WTC11 (cell line): ENCODE results near the gene SLC5A9. TPM values are rescaled to one million over a fixed set of nuclear protein-coding genes. Genes with fewer than 3 reads are reported as not detected.

Experiments used
- ATAC-seq: fragments of 200-7000 bp; cut with Tn5 transposase; 2 replicates; pipeline ENCODE4 v1.10.0; 2021; ENCODE audit warnings: mild to moderate bottlenecking, moderate library complexity
- CTCF ChIA-PET: fragments of 300-600 bp; sonication (Branson Sonifier 250); formaldehyde crosslinking; loops from one replicate; lab custom pipeline; 2021; ENCODE audit warnings: antibody characterized with exemption; lab: Charles Lee
- POLR2A ChIA-PET: fragments of 350-600 bp; sonication (Branson Sonifier 250); formaldehyde crosslinking; loops from one replicate; lab custom pipeline; 2021; ENCODE audit warnings: antibody characterized with exemption; lab: Charles Lee
- DNase-seq: peaks from one replicate; pipeline ENCODE4 v3.0.0; 2021; ENCODE audit warnings: low spot score
- H3K27ac Mint-ChIP-seq: 2 replicates; pipeline ENCODE4 v1.8.0; 2021; ENCODE audit warnings: mixed read lengths
- H3K27me3 Mint-ChIP-seq: 2 replicates; pipeline ENCODE4 v1.8.0; 2021; ENCODE audit warnings: low read depth, mild to moderate bottlenecking, moderate library complexity, mixed read lengths
- H3K36me3 Mint-ChIP-seq: 2 replicates; pipeline ENCODE4 v1.8.0; 2021; ENCODE audit warnings: mixed read lengths
- H3K4me1 Mint-ChIP-seq: 2 replicates; pipeline ENCODE4 v1.8.0; 2022; ENCODE audit warnings: mixed read lengths
- H3K4me3 Mint-ChIP-seq: 2 replicates; pipeline ENCODE4 v1.8.0; 2021; ENCODE audit warnings: mild to moderate bottlenecking, moderate library complexity, mixed read lengths
- H3K9me3 Mint-ChIP-seq: 2 replicates; pipeline ENCODE4 v1.8.0; 2021; ENCODE audit warnings: mixed read lengths
- ARID4B ChIP-seq: sonication (generic); formaldehyde crosslinking; IDR thresholded peaks from 2 replicates; pipeline ENCODE4 v1.8.0; 2023; ENCODE audit warnings: missing genetic modification reagents, mild to moderate bottlenecking, borderline replicate concordance
- ETV6 ChIP-seq: sonication (generic); formaldehyde crosslinking; IDR thresholded peaks from 2 replicates; pipeline ENCODE4 v1.8.1; 2022; ENCODE audit warnings: mild to moderate bottlenecking, missing genetic modification reagents
- HMGA2 ChIP-seq: fragments of 250-450 bp; sonication (Bioruptor Pico); IDR thresholded peaks from 2 replicates; pipeline ENCODE4 v1.4.0; 2021; ENCODE audit warnings: mild to moderate bottlenecking, moderate library complexity
- KAT7 ChIP-seq: sonication (generic); formaldehyde crosslinking; IDR thresholded peaks from 2 replicates; pipeline ENCODE4 v1.8.1; 2023; ENCODE audit warnings: missing genetic modification reagents, mild to moderate bottlenecking, borderline replicate concordance
- MYBL2 ChIP-seq: sonication (generic); formaldehyde crosslinking; IDR thresholded peaks from 2 replicates; pipeline ENCODE4 v1.8.1; 2023; ENCODE audit warnings: mild to moderate bottlenecking, moderate library complexity, missing genetic modification reagents
- NFYB ChIP-seq: sonication (generic); formaldehyde crosslinking; conservative IDR thresholded peaks from 2 replicates; pipeline ENCODE4 v1.8.0; 2022; ENCODE audit warnings: low read depth, missing genetic modification reagents
- NR3C1 ChIP-seq: sonication (generic); formaldehyde crosslinking; conservative IDR thresholded peaks from 2 replicates; pipeline ENCODE4 v1.8.1; 2023; ENCODE audit warnings: low read depth, mild to moderate bottlenecking, missing genetic modification reagents
- PREB ChIP-seq: sonication (generic); formaldehyde crosslinking; IDR thresholded peaks from 2 replicates; pipeline ENCODE4 v1.8.1; 2022; ENCODE audit warnings: mild to moderate bottlenecking, missing genetic modification reagents, moderate library complexity, borderline replicate concordance
- PRRX2 ChIP-seq: fragments of 250-450 bp; sonication (Bioruptor Pico); IDR thresholded peaks from 2 replicates; pipeline ENCODE4 v1.8.0; 2021; ENCODE audit warnings: mild to moderate bottlenecking
- ZNF219 ChIP-seq: sonication (generic); formaldehyde crosslinking; IDR thresholded peaks from 2 replicates; pipeline ENCODE4 v1.8.0; 2023; ENCODE audit warnings: missing genetic modification reagents, mild to moderate bottlenecking, borderline replicate concordance
- ZNF396 ChIP-seq: fragments of 250-450 bp; sonication (Bioruptor Pico); IDR thresholded peaks from 2 replicates; pipeline ENCODE4 v1.8.0; 2021; ENCODE audit warnings: mild to moderate bottlenecking, moderate library complexity, borderline replicate concordance
- ZNF423 ChIP-seq: fragments of 250-450 bp; sonication (Bioruptor Pico); IDR thresholded peaks from 2 replicates; pipeline ENCODE4 v2.1.2; 2022; ENCODE audit warnings: mild to moderate bottlenecking, moderate library complexity
- total RNA-seq: library from RNA; stranded (reverse); gene quantifications from 3 replicates; pipeline ENCODE4 v1.2.3, GENCODE V29; 2021
- TF ChIP-seq, protein P1 (sequence below): fragments of 250-450 bp; sonication (Bioruptor Pico); conservative IDR thresholded peaks from 2 replicates; pipeline ENCODE4 v1.9.0; 2021; ENCODE audit warnings: mild to moderate bottlenecking
- TF ChIP-seq, protein P2 (sequence below): fragments of 250-450 bp; sonication (Bioruptor Pico); IDR thresholded peaks from 2 replicates; pipeline ENCODE4 v1.9.0; 2021; ENCODE audit warnings: mild to moderate bottlenecking, borderline replicate concordance
- TF ChIP-seq, protein P3 (sequence below): fragments of 250-450 bp; sonication (Bioruptor Pico); IDR thresholded peaks from 2 replicates; pipeline ENCODE4 v1.8.0; 2021; ENCODE audit warnings: mild to moderate bottlenecking
- TF ChIP-seq, protein P4 (sequence below): sonication (generic); formaldehyde crosslinking; IDR thresholded peaks from 2 replicates; pipeline ENCODE4 v1.8.1; 2022; ENCODE audit warnings: low read depth, missing genetic modification reagents, borderline replicate concordance
- TF ChIP-seq, protein P5 (sequence below): sonication (generic); formaldehyde crosslinking; IDR thresholded peaks from 2 replicates; pipeline ENCODE4 v1.8.0; 2022; ENCODE audit warnings: mild to moderate bottlenecking, missing genetic modification reagents

SLC5A9 gene
- total RNA-seq, 1 experiment from 2014 or later: 0.22 TPM

- no peak for ATAC-seq
- H3K27me3 Mint-ChIP-seq: no peaks in the 10 kb centered on the region; the same call in 1 of the 2 replicates
- H3K4me3 Mint-ChIP-seq: no peak overlapping the region
- POLR2A ChIA-PET: no interaction called here
- no peaks in the 10 kb centered on the region for H3K36me3 Mint-ChIP-seq
- DNase-seq: no peak
- H3K4me1 Mint-ChIP-seq: peaks cover 8% of the 10 kb centered on the region
- no peak for TF ChIP-seq PRRX2 (CRISPR knock-in tag)
- no peak for TF ChIP-seq ARID4B (CRISPR knock-in tag)
- no peak for TF ChIP-seq PREB (CRISPR knock-in tag)
- TF ChIP-seq, protein P1, sequence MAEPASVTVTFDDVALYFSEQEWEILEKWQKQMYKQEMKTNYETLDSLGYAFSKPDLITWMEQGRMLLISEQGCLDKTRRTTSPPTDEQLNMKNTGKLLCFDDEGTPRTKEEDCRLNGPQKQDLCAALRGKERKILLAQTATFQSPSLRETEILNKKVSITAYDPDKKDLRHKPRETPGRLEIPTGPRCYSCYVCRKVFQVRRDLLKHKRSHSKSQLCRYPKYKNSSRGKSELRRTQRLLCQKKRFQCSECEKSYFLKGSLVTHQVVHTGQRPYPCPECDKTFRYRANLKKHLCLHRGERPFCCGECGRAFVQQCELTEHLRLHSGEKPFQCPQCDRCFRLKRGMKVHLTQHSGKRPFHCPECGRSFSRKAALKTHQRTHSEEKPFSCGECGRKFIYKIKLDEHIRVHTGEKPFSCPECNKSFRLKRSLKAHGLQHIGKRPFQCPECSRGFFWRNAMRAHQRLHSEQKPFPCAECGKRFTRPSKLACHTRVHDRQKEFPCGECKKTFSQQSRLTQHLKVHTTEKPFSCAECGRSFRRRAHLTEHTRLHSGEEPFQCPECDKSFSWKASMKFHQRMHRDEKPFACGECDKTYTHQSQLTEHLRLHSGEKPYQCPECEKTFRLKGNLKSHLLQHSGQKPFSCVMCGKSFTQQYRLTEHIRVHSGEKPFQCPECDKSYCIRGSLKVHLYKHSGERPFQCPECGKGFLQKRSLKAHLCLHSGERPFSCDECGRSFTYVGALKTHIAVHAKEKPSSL (CRISPR knock-in tag): no peak
- no peak for TF ChIP-seq NFYB
- TF ChIP-seq ZNF219 (CRISPR knock-in tag): no peak
- TF ChIP-seq, protein P2, sequence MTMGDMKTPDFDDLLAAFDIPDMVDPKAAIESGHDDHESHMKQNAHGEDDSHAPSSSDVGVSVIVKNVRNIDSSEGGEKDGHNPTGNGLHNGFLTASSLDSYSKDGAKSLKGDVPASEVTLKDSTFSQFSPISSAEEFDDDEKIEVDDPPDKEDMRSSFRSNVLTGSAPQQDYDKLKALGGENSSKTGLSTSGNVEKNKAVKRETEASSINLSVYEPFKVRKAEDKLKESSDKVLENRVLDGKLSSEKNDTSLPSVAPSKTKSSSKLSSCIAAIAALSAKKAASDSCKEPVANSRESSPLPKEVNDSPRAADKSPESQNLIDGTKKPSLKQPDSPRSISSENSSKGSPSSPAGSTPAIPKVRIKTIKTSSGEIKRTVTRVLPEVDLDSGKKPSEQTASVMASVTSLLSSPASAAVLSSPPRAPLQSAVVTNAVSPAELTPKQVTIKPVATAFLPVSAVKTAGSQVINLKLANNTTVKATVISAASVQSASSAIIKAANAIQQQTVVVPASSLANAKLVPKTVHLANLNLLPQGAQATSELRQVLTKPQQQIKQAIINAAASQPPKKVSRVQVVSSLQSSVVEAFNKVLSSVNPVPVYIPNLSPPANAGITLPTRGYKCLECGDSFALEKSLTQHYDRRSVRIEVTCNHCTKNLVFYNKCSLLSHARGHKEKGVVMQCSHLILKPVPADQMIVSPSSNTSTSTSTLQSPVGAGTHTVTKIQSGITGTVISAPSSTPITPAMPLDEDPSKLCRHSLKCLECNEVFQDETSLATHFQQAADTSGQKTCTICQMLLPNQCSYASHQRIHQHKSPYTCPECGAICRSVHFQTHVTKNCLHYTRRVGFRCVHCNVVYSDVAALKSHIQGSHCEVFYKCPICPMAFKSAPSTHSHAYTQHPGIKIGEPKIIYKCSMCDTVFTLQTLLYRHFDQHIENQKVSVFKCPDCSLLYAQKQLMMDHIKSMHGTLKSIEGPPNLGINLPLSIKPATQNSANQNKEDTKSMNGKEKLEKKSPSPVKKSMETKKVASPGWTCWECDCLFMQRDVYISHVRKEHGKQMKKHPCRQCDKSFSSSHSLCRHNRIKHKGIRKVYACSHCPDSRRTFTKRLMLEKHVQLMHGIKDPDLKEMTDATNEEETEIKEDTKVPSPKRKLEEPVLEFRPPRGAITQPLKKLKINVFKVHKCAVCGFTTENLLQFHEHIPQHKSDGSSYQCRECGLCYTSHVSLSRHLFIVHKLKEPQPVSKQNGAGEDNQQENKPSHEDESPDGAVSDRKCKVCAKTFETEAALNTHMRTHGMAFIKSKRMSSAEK (CRISPR knock-in tag): no peak
- no peak for TF ChIP-seq NR3C1
- TF ChIP-seq ZNF423 (CRISPR knock-in tag): no peak
- TF ChIP-seq, protein P3, sequence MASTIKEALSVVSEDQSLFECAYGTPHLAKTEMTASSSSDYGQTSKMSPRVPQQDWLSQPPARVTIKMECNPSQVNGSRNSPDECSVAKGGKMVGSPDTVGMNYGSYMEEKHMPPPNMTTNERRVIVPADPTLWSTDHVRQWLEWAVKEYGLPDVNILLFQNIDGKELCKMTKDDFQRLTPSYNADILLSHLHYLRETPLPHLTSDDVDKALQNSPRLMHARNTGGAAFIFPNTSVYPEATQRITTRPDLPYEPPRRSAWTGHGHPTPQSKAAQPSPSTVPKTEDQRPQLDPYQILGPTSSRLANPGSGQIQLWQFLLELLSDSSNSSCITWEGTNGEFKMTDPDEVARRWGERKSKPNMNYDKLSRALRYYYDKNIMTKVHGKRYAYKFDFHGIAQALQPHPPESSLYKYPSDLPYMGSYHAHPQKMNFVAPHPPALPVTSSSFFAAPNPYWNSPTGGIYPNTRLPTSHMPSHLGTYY (CRISPR knock-in tag): no peak
- no peaks in the 10 kb centered on the region for H3K9me3 Mint-ChIP-seq
- no peak overlapping the region for H3K27ac Mint-ChIP-seq
- CTCF ChIA-PET: interaction anchor here (1.0 to 2.0 kb wide), 5 partner anchors 12 to 280 kb away, joined by 3 to 10 read pairs (median 3); no protein-coding TSS in a partner anchor
Observed at GRCh38 chr1:48250572-48250971, 28.1 kb downstream of the SLC5A9 start.

GRCh38 chr1:48251323-48251722 lies 28.8 kb downstream of the SLC5A9 start:
- Mint-ChIP-seq H3K27ac (no peak overlapping the region), H3K9me3 (no peaks in the 10 kb centered on the region), H3K4me1 (peaks cover 8% of the 10 kb centered on the region), H3K27me3 (no peaks in the 10 kb centered on the region; the same call in 1 of the 2 replicates), H3K36me3 (no peaks in the 10 kb centered on the region), H3K4me3 (no peak overlapping the region)
- no peak for ATAC-seq
- CTCF ChIA-PET: interaction anchor here (1.1 to 2.0 kb wide), 2 partner anchors 246 to 279 kb away, joined by 4 to 10 read pairs; no protein-coding TSS in a partner anchor
- POLR2A ChIA-PET: no interaction called here
- no peak for DNase-seq
- TF ChIP-seq, protein P4, sequence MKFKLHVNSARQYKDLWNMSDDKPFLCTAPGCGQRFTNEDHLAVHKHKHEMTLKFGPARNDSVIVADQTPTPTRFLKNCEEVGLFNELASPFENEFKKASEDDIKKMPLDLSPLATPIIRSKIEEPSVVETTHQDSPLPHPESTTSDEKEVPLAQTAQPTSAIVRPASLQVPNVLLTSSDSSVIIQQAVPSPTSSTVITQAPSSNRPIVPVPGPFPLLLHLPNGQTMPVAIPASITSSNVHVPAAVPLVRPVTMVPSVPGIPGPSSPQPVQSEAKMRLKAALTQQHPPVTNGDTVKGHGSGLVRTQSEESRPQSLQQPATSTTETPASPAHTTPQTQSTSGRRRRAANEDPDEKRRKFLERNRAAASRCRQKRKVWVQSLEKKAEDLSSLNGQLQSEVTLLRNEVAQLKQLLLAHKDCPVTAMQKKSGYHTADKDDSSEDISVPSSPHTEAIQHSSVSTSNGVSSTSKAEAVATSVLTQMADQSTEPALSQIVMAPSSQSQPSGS (CRISPR knock-in tag): no peak
- TF ChIP-seq ZNF396 (CRISPR knock-in tag) (no peak), MYBL2 (CRISPR knock-in tag) (no peak), ETV6 (CRISPR knock-in tag) (no peak), KAT7 (no peak), HMGA2 (CRISPR knock-in tag) (no peak)
- TF ChIP-seq, protein P5, sequence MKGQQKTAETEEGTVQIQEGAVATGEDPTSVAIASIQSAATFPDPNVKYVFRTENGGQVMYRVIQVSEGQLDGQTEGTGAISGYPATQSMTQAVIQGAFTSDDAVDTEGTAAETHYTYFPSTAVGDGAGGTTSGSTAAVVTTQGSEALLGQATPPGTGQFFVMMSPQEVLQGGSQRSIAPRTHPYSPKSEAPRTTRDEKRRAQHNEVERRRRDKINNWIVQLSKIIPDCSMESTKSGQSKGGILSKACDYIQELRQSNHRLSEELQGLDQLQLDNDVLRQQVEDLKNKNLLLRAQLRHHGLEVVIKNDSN (CRISPR knock-in tag): no peak
